K562 (cell line): Measurements from ENCODE around the gene LAMTOR4. TPM values are rescaled to one million over a fixed set of nuclear protein-coding genes. Genes with fewer than 3 reads are reported as not detected.

ENCODE experiments used
- ATF1 ChIP-seq, 2 experiments: fragments of 450-650 bp in 1 of 2; IDR thresholded peaks; 2 replicates each; pipeline ENCODE4 v1.6.1; 2016; ENCODE audit warnings: missing compliant biosample characterization in 1 of 2, missing genetic modification characterization in 1 of 2
- ATF3 ChIP-seq, 2 experiments: fragments of 450-650 bp in 1 of 2; sonication (generic) in 1 of 2; formaldehyde crosslinking in 1 of 2; IDR thresholded peaks in 1 of 2; conservative IDR thresholded peaks in 1 of 2; 2 replicates each; pipeline versions ENCODE4 v1.6.1 to v1.8.1; 2016 to 2023; ENCODE audit warnings: mild to moderate bottlenecking in 2 of 2, moderate library complexity in 2 of 2, inconsistent platforms in 1 of 2, missing genetic modification reagents in 1 of 2
- BRD9 ChIP-seq: fragments of 450-650 bp; IDR thresholded peaks from 2 replicates; pipeline ENCODE4 v1.6.1; 2018; ENCODE audit warnings: low read depth; ENCODE audit not compliant: partially characterized antibody
- CEBPG ChIP-seq, 3 experiments: fragments of 200-800 bp in 1 of 3; sonication (Bioruptor generic) in 1 of 3; sonication (generic) in 1 of 3; formaldehyde crosslinking in 1 of 3; IDR thresholded peaks in 2 of 3; conservative IDR thresholded peaks in 1 of 3; 2 replicates each; pipeline versions ENCODE4 v1.6.1 to v1.8.0; 2016 to 2022; ENCODE audit warnings: missing compliant biosample characterization in 2 of 3, missing genetic modification characterization in 2 of 3, mild to moderate bottlenecking in 1 of 3, missing genetic modification reagents in 1 of 3
- HMG20A ChIP-seq: fragments of 450-650 bp; formaldehyde crosslinking; conservative IDR thresholded peaks from 2 replicates; pipeline ENCODE4 v1.4.0; 2020; ENCODE audit warnings: mild to moderate bottlenecking, mixed read lengths
- JUNB ChIP-seq: fragments of 450-650 bp; formaldehyde crosslinking; conservative IDR thresholded peaks from 2 replicates; pipeline ENCODE4 v1.4.0; 2020; ENCODE audit warnings: mild to moderate bottlenecking
- NCOA2 ChIP-seq, 2 experiments: fragments of 450-650 bp; IDR thresholded peaks; 2 replicates each; pipeline ENCODE4 v1.6.1; 2018; ENCODE audit warnings: mild to moderate bottlenecking in 2 of 2, moderate library complexity in 1 of 2; ENCODE audit not compliant: partially characterized antibody in 2 of 2
- PATZ1 ChIP-seq: fragments of 250-450 bp; sonication (Bioruptor Pico); IDR thresholded peaks from 2 replicates; pipeline ENCODE4 v1.5.0; 2020; ENCODE audit warnings: mild to moderate bottlenecking, borderline replicate concordance
- PHF20 ChIP-seq: fragments of 450-650 bp; IDR thresholded peaks from 2 replicates; pipeline ENCODE4 v1.6.1; 2018; ENCODE audit not compliant: partially characterized antibody
- RCOR1 ChIP-seq, 2 experiments: IDR thresholded peaks; 2 replicates each; pipeline ENCODE4 v1.6.1; 2012; ENCODE audit warnings: low read depth in 2 of 2, low read length in 2 of 2, borderline replicate concordance in 1 of 2, improper control_type of control experiment in 1 of 2
- RFX5 ChIP-seq: IDR thresholded peaks from 2 replicates; pipeline ENCODE4 v1.6.1; 2011; ENCODE audit warnings: low read depth, mild to moderate bottlenecking, improper control_type of control experiment, low read length
- SNIP1 ChIP-seq: fragments of 450-650 bp; IDR thresholded peaks from 2 replicates; pipeline ENCODE4 v1.7.1; 2017; ENCODE audit warnings: low read depth, mild to moderate bottlenecking
- SRF ChIP-seq, 2 experiments: fragments of 250-450, 450-650 bp in 1 of 2; sonication (Bioruptor Pico) in 1 of 2; sonication (generic) in 1 of 2; formaldehyde crosslinking; IDR thresholded peaks; 2 replicates each; pipeline versions ENCODE4 v1.5.0 to v1.5.1; 2020 to 2022; ENCODE audit warnings: mild to moderate bottlenecking in 1 of 2, missing genetic modification reagents in 1 of 2
- STAT6 ChIP-seq: sonication (generic); formaldehyde crosslinking; IDR thresholded peaks from 2 replicates; pipeline ENCODE4 v1.8.1; 2023; ENCODE audit warnings: mild to moderate bottlenecking, missing genetic modification reagents
- TEAD1 ChIP-seq, 2 experiments: fragments of 450-650 bp in 1 of 2; sonication (generic) in 1 of 2; formaldehyde crosslinking; IDR thresholded peaks; 2 replicates each; pipeline versions ENCODE4 v1.4.0 to v1.8.0; 2020 to 2022; ENCODE audit warnings: mild to moderate bottlenecking in 2 of 2, missing genetic modification reagents in 1 of 2
- XRCC3 ChIP-seq: fragments of 450-650 bp; IDR thresholded peaks from 2 replicates; pipeline ENCODE4 v1.6.1; 2017; ENCODE audit warnings: mild to moderate bottlenecking, moderate library complexity
- ZBTB17 ChIP-seq: fragments of 450-650 bp; formaldehyde crosslinking; IDR thresholded peaks from 2 replicates; pipeline ENCODE4 v1.4.0; 2020; ENCODE audit warnings: mild to moderate bottlenecking
- ZFP1 ChIP-seq: fragments of 450-650 bp; formaldehyde crosslinking; IDR thresholded peaks from 2 replicates; pipeline ENCODE4 v1.4.0; 2020; ENCODE audit warnings: mild to moderate bottlenecking, mixed read lengths
- ZNF347 ChIP-seq: fragments of 450-650 bp; formaldehyde crosslinking; IDR thresholded peaks from 2 replicates; pipeline ENCODE4 v1.4.0; 2020; ENCODE audit warnings: low read depth, mild to moderate bottlenecking, moderate library complexity
- ZNF830 ChIP-seq: fragments of 250-450 bp; sonication (Bioruptor Pico); IDR thresholded peaks from 2 replicates; pipeline ENCODE4 v1.5.0; 2021; ENCODE audit warnings: mild to moderate bottlenecking
- polyA plus RNA-seq, 8 experiments: library from polyadenylated mRNA; depleted of rRNA in 4 of 8; stranded (reverse) in 5 of 8; unstranded in 3 of 8; fragments of >200 nt; fragmentation: Nextera tagmentation in 2 of 8; fragmentation: Illumina TruSeq in 1 of 8; extraction: Ambion mirVana in 2 of 8; extraction: Trizol in 1 of 8; gene quantifications; 2 replicates each; pipeline versions ENCODE4 v1.2.1 to v1.2.3, GENCODE V29; 2011 to 2014; ENCODE audit warnings: inconsistent platforms in 1 of 8, missing spikeins in 1 of 8
- total RNA-seq, 7 experiments: library from RNA; depleted of rRNA in 6 of 7; stranded (reverse); fragments of >200 nt in 6 of 7; fragmentation: Illumina TruSeq in 2 of 7; extraction: Trizol in 2 of 7; gene quantifications; 2 replicates each; pipeline versions ENCODE4 v1.2.1 to v1.2.3, GENCODE V29; 2011 to 2021; ENCODE audit warnings: low replicate concordance in 1 of 7

Gene LAMTOR4
- total and polyA plus RNA-seq, 9 of the 15 experiments (the other 6 are each of a cell fraction or from before 2014, with no cell fraction given) = 79.6 to 314 (median 195) TPM

GRCh38 chr7:100119072-100119969 is 29.4 kb upstream of the LAMTOR4 start, which contains the start of the genes CNPY4 and TAF6 (continued):
- TF ChIP-seq HMG20A (CRISPR knock-in tag) (0 out of 2 replicates have a peak, but pooled peaks have one; percentile 61), ATF3 (IDR thresholded peaks at IDR 0.05) (no peak), ATF3 (CRISPR knock-in tag; conservative IDR thresholded peaks at IDR 0.05) (peak; percentile 72; the same call in 1 of the 2 replicates), PHF20 (peak; percentile 84), SRF (CRISPR knock-in tag; IDR thresholded peaks at IDR 0.05) (peak; percentile 58 to 75; a peak in 1 of 4 replicates), RCOR1 (IDR thresholded peaks at IDR 0.05; ENCODE audit: borderline replicate concordance in 1 of 2, low read depth in 2 of 2, low read length in 2 of 2) (peak; percentile 12 to 48; a peak in 2 of 4 replicates), ZBTB17 (peak; percentile 73), BRD9 (peak; percentile 22), RFX5 (no peak), ZNF830 (0 out of 2 replicates have a peak, but pooled peaks have one; percentile 46), ZNF347 (CRISPR knock-in tag) (peak; percentile 71; the same call in 1 of the 2 replicates), ZFP1 (CRISPR knock-in tag) (no peak), TEAD1 (CRISPR knock-in tag; IDR thresholded peaks at IDR 0.05) (peak; percentile 37 to 41; a peak in 1 of 4 replicates), PATZ1 (CRISPR knock-in tag) (0 out of 2 replicates have a peak, but pooled peaks have one; percentile 46), STAT6 (CRISPR knock-in tag) (peak; percentile 30; the same call in 1 of the 2 replicates), JUNB (CRISPR knock-in tag) (0 out of 2 replicates have a peak, but pooled peaks have one; percentile 10), CEBPG (CRISPR knock-in tag; IDR thresholded peaks at IDR 0.05) (no peak), CEBPG (tag; conservative IDR thresholded peaks at IDR 0.05 in 1 of 2, IDR thresholded peaks at IDR 0.05 in 1 of 2) (no peak), NCOA2 (IDR thresholded peaks at IDR 0.05; ENCODE audit: partially characterized antibody in 2 of 2) (no peak), SNIP1 (0 out of 2 replicates have a peak, but pooled peaks have one; percentile 40), XRCC3 (no peak), ATF1 (CRISPR knock-in tag; IDR thresholded peaks at IDR 0.05) (no peak), ATF1 (tag; IDR thresholded peaks at IDR 0.05) (peak; percentile 84)
